HEK293 (cell line): ENCODE measurements around the gene STAM2.
A peak's percentile ranks its signal among the peaks of the same experiment; 100 is the strongest.

Experiments
- EGR2 ChIP-seq: fragments of 450-650 bp; formaldehyde crosslinking; IDR thresholded peaks from 2 replicates; pipeline ENCODE4 v1.5.1; 2016; ENCODE audit warnings: low read depth, missing biosample characterization, missing genetic modification characterization
- FEZF1 ChIP-seq: fragments of 450-650 bp; formaldehyde crosslinking; IDR thresholded peaks from 2 replicates; pipeline ENCODE4 v1.5.1; 2016; ENCODE audit warnings: missing biosample characterization, missing genetic modification characterization
- REPIN1 ChIP-seq: fragments of 450-650 bp; formaldehyde crosslinking; IDR thresholded peaks from 2 replicates; pipeline ENCODE4 v1.5.1; 2017; ENCODE audit warnings: missing biosample characterization, missing genetic modification characterization, low read depth
- SETDB1 ChIP-seq: IDR thresholded peaks from one replicate; pipeline ENCODE4 v1.6.1; 2017; ENCODE audit warnings: mild to moderate bottlenecking, low read length, moderate library complexity, mixed read lengths; ENCODE audit not compliant: insufficient read length
- SP2 ChIP-seq: fragments of 450-650 bp; formaldehyde crosslinking; IDR thresholded peaks from 2 replicates; pipeline ENCODE4 v1.5.1; 2016; ENCODE audit warnings: missing biosample characterization, missing genetic modification characterization
- SP7 ChIP-seq: fragments of 450-650 bp; formaldehyde crosslinking; IDR thresholded peaks from 2 replicates; pipeline ENCODE4 v1.5.1; 2016; ENCODE audit warnings: missing biosample characterization, missing genetic modification characterization
- YY2 ChIP-seq: fragments of 450-650 bp; formaldehyde crosslinking; IDR thresholded peaks from 2 replicates; pipeline ENCODE4 v1.5.1; 2016; ENCODE audit warnings: missing biosample characterization, missing genetic modification characterization
- ZBTB20 ChIP-seq: fragments of 450-650 bp; formaldehyde crosslinking; IDR thresholded peaks from 2 replicates; pipeline ENCODE4 v1.5.1; 2016; ENCODE audit warnings: missing biosample characterization, missing genetic modification characterization
- ZBTB7A ChIP-seq: fragments of 450-650 bp; formaldehyde crosslinking; IDR thresholded peaks from 2 replicates; pipeline ENCODE4 v1.5.1; 2016; ENCODE audit warnings: low read depth, missing biosample characterization, missing genetic modification characterization
- ZFP69B ChIP-seq: fragments of 450-650 bp; formaldehyde crosslinking; IDR thresholded peaks from 2 replicates; pipeline ENCODE4 v1.5.1; 2016; ENCODE audit warnings: missing biosample characterization, missing genetic modification characterization
- ZNF10 ChIP-seq: fragments of 450-650 bp; formaldehyde crosslinking; IDR thresholded peaks from 2 replicates; pipeline ENCODE4 v1.5.1; 2017; ENCODE audit warnings: missing biosample characterization, missing genetic modification characterization
- ZNF175 ChIP-seq: fragments of 450-650 bp; formaldehyde crosslinking; IDR thresholded peaks from 2 replicates; pipeline ENCODE4 v1.5.1; 2016; ENCODE audit warnings: missing biosample characterization, missing genetic modification characterization
- ZNF202 ChIP-seq: fragments of 450-650 bp; formaldehyde crosslinking; IDR thresholded peaks from 2 replicates; pipeline ENCODE4 v1.5.1; 2016; ENCODE audit warnings: missing biosample characterization, missing genetic modification characterization, borderline replicate concordance
- ZNF239 ChIP-seq: fragments of 450-650 bp; formaldehyde crosslinking; IDR thresholded peaks from 2 replicates; pipeline ENCODE4 v1.5.1; 2016; ENCODE audit warnings: missing biosample characterization, missing genetic modification characterization
- ZNF26 ChIP-seq: fragments of 450-650 bp; formaldehyde crosslinking; IDR thresholded peaks from 2 replicates; pipeline ENCODE4 v1.5.1; 2016; ENCODE audit warnings: missing biosample characterization, missing genetic modification characterization
- ZNF324 ChIP-seq: fragments of 450-650 bp; formaldehyde crosslinking; IDR thresholded peaks from 2 replicates; pipeline ENCODE4 v1.5.1; 2016; ENCODE audit warnings: missing biosample characterization, missing genetic modification characterization
- ZNF341 ChIP-seq: fragments of 450-650 bp; formaldehyde crosslinking; IDR thresholded peaks from 2 replicates; pipeline ENCODE4; 2016; ENCODE audit warnings: low read depth, missing biosample characterization, missing genetic modification characterization
- ZNF37A ChIP-seq: fragments of 450-650 bp; IDR thresholded peaks from 2 replicates; pipeline ENCODE4 v1.5.1; 2018; ENCODE audit warnings: missing biosample characterization, missing genetic modification characterization
- ZNF391 ChIP-seq: fragments of 450-650 bp; formaldehyde crosslinking; IDR thresholded peaks from 2 replicates; pipeline ENCODE4 v1.5.1; 2016; ENCODE audit warnings: low read depth, missing biosample characterization, missing genetic modification characterization, borderline replicate concordance
- ZNF560 ChIP-seq: fragments of 450-650 bp; formaldehyde crosslinking; IDR thresholded peaks from 2 replicates; pipeline ENCODE4 v1.5.1; 2017; ENCODE audit warnings: missing biosample characterization, missing genetic modification characterization, borderline replicate concordance
- ZNF600 ChIP-seq: fragments of 450-650 bp; formaldehyde crosslinking; IDR thresholded peaks from 2 replicates; pipeline ENCODE4 v1.5.1; 2016; ENCODE audit warnings: missing biosample characterization, missing genetic modification characterization
- ZNF629 ChIP-seq: fragments of 450-650 bp; formaldehyde crosslinking; IDR thresholded peaks from 2 replicates; pipeline ENCODE4 v1.5.1; 2017; ENCODE audit warnings: missing biosample characterization, missing genetic modification characterization
- ZNF701 ChIP-seq: fragments of 450-650 bp; formaldehyde crosslinking; IDR thresholded peaks from 2 replicates; pipeline ENCODE4 v1.5.1; 2016; ENCODE audit warnings: missing biosample characterization, missing genetic modification characterization
- ZNF76 ChIP-seq: fragments of 450-650 bp; formaldehyde crosslinking; IDR thresholded peaks from 2 replicates; pipeline ENCODE4; 2016; ENCODE audit warnings: low read depth, missing biosample characterization, missing genetic modification characterization, borderline replicate concordance
- ZNF768 ChIP-seq: fragments of 450-650 bp; formaldehyde crosslinking; IDR thresholded peaks from 2 replicates; pipeline ENCODE4 v1.5.1; 2018; ENCODE audit warnings: missing biosample characterization, mild to moderate bottlenecking, missing genetic modification characterization
- ZNF785 ChIP-seq: fragments of 450-650 bp; formaldehyde crosslinking; IDR thresholded peaks from 2 replicates; pipeline ENCODE4 v1.5.1; 2016; ENCODE audit warnings: missing biosample characterization, missing genetic modification characterization
- TF ChIP-seq, protein P1 (sequence below): fragments of 450-650 bp; formaldehyde crosslinking; conservative IDR thresholded peaks from 2 replicates; pipeline ENCODE4 v1.5.1; 2016; ENCODE audit warnings: low read depth, missing biosample characterization, missing genetic modification characterization
- TF ChIP-seq, protein P2 (sequence below): fragments of 450-650 bp; formaldehyde crosslinking; IDR thresholded peaks from 2 replicates; pipeline ENCODE4 v1.5.1; 2016; ENCODE audit warnings: missing biosample characterization, missing genetic modification characterization
- TF ChIP-seq, protein P3 (sequence below): fragments of 450-650 bp; formaldehyde crosslinking; IDR thresholded peaks from 2 replicates; pipeline ENCODE4 v1.5.1; 2016; ENCODE audit warnings: missing biosample characterization, missing genetic modification characterization

The STAM2 gene

DNA sequence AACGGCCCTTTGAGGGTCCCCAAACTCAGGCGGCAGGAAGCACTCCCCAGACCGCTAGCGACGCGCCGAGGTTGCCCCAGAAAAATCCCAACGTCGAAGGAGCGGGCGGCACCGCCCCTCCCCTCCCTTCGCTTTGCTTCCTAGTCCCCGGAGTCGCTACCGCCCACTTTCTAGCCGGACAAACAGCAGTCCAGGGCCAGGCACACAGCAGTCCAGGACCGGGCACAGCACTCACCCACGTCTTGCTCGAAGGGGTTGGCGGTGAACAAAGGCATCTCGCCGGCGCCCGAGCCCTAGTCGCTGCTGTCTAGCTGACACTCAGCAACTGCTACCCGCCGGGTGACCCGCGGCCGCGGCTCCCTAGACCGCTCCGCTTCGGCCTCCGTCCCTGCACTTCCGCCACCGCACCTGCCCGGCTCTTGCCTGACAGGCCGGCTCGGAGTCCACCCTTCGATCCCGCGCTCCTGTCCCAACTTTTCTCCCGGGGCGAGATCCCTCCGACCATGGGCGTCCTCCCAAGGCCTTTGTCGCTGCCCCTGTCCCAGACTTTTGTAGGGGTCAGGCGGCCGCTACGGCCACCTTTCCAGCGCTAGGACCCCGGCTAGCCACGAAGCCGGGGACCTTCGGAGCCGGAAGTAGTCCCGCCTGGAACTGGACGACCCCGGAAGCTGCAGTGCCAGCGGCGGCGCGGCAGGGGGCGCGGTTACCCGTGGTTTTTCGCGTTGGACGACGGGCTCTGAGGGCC is at the start of gene STAM2 (continued):
- TF ChIP-seq ZNF341 (tag by site-specific recombination) (peak; percentile 70), SP2 (tag by site-specific recombination) (peak; percentile 69), ZNF768 (tag by site-specific recombination) (no peak), YY2 (no peak), ZNF629 (tag by site-specific recombination) (peak; percentile 53), ZNF391 (tag by site-specific recombination) (peak; percentile 62; the same call in 1 of the 2 replicates), ZNF701 (tag by site-specific recombination) (no peak), ZNF560 (tag by site-specific recombination) (no peak), ZBTB20 (tag by site-specific recombination) (peak; percentile 56; the same call in 1 of the 2 replicates), ZNF76 (tag by site-specific recombination) (peak; percentile 54), ZBTB7A (tag by site-specific recombination) (no peak), ZNF202 (tag by site-specific recombination) (no peak), ZNF239 (tag by site-specific recombination) (no peak), EGR2 (tag by site-specific recombination) (peak; percentile 83), ZNF600 (peak; percentile 53), ZNF175 (tag by site-specific recombination) (no peak), ZNF26 (tag by site-specific recombination) (no peak), ZNF37A (tag by site-specific recombination) (no peak), REPIN1 (tag by site-specific recombination) (no peak; the same call in 1 of the 2 replicates), SP7 (tag by site-specific recombination) (peak; percentile 73), ZNF324 (tag by site-specific recombination) (0 out of 2 replicates have a peak, but pooled peaks have one; percentile 55), FEZF1 (no peak), SETDB1 (no peak), ZNF10 (tag by site-specific recombination) (peak; percentile 77; the same call in 1 of the 2 replicates), ZFP69B (tag by site-specific recombination) (peak; percentile 65), ZNF785 (tag by site-specific recombination) (no peak)
- TF ChIP-seq, protein P1, sequence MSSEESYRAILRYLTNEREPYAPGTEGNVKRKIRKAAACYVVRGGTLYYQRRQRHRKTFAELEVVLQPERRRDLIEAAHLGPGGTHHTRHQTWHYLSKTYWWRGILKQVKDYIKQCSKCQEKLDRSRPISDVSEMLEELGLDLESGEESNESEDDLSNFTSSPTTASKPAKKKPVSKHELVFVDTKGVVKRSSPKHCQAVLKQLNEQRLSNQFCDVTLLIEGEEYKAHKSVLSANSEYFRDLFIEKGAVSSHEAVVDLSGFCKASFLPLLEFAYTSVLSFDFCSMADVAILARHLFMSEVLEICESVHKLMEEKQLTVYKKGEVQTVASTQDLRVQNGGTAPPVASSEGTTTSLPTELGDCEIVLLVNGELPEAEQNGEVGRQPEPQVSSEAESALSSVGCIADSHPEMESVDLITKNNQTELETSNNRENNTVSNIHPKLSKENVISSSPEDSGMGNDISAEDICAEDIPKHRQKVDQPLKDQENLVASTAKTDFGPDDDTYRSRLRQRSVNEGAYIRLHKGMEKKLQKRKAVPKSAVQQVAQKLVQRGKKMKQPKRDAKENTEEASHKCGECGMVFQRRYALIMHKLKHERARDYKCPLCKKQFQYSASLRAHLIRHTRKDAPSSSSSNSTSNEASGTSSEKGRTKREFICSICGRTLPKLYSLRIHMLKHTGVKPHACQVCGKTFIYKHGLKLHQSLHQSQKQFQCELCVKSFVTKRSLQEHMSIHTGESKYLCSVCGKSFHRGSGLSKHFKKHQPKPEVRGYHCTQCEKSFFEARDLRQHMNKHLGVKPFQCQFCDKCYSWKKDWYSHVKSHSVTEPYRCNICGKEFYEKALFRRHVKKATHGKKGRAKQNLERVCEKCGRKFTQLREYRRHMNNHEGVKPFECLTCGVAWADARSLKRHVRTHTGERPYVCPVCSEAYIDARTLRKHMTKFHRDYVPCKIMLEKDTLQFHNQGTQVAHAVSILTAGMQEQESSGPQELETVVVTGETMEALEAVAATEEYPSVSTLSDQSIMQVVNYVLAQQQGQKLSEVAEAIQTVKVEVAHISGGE = peak; percentile 93
- TF ChIP-seq, protein P2, sequence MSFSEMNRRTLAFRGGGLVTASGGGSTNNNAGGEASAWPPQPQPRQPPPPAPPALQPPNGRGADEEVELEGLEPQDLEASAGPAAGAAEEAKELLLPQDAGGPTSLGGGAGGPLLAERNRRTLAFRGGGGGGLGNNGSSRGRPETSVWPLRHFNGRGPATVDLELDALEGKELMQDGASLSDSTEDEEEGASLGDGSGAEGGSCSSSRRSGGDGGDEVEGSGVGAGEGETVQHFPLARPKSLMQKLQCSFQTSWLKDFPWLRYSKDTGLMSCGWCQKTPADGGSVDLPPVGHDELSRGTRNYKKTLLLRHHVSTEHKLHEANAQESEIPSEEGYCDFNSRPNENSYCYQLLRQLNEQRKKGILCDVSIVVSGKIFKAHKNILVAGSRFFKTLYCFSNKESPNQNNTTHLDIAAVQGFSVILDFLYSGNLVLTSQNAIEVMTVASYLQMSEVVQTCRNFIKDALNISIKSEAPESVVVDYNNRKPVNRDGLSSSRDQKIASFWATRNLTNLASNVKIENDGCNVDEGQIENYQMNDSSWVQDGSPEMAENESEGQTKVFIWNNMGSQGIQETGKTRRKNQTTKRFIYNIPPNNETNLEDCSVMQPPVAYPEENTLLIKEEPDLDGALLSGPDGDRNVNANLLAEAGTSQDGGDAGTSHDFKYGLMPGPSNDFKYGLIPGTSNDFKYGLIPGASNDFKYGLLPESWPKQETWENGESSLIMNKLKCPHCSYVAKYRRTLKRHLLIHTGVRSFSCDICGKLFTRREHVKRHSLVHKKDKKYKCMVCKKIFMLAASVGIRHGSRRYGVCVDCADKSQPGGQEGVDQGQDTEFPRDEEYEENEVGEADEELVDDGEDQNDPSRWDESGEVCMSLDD = 0 out of 2 replicates have a peak, but pooled peaks have one; percentile 29
- TF ChIP-seq, protein P3, sequence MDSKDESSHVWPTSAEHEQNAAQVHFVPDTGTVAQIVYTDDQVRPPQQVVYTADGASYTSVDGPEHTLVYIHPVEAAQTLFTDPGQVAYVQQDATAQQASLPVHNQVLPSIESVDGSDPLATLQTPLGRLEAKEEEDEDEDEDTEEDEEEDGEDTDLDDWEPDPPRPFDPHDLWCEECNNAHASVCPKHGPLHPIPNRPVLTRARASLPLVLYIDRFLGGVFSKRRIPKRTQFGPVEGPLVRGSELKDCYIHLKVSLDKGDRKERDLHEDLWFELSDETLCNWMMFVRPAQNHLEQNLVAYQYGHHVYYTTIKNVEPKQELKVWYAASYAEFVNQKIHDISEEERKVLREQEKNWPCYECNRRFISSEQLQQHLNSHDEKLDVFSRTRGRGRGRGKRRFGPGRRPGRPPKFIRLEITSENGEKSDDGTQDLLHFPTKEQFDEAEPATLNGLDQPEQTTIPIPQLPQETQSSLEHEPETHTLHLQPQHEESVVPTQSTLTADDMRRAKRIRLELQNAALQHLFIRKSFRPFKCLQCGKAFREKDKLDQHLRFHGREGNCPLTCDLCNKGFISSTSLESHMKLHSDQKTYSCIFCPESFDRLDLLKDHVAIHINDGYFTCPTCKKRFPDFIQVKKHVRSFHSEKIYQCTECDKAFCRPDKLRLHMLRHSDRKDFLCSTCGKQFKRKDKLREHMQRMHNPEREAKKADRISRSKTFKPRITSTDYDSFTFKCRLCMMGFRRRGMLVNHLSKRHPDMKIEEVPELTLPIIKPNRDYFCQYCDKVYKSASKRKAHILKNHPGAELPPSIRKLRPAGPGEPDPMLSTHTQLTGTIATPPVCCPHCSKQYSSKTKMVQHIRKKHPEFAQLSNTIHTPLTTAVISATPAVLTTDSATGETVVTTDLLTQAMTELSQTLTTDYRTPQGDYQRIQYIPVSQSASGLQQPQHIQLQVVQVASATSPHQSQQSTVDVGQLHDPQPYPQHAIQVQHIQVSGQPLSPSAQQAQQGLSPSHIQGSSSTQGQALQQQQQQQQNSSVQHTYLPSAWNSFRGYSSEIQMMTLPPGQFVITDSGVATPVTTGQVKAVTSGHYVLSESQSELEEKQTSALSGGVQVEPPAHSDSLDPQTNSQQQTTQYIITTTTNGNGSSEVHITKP = peak; percentile 55; the same call in 1 of the 2 replicates
